Limb (tissue), 2 donors: ENCODE results near the gene PRKRA.
A peak's percentile ranks its signal among the peaks of the same experiment; 100 is the strongest.
"Not testable (repeated sequence)": the region's sequence is repeated elsewhere in the genome, so short reads cannot be mapped to it uniquely, and the experiment has no call there.

Source experiments
- DNase-seq, 2 donors: peaks; one replicate each; pipeline ENCODE4 v3.0.0-alpha.2; 2016; ENCODE audit errors: extremely low spot score in 2 of 2

Gene PRKRA

DNA sequence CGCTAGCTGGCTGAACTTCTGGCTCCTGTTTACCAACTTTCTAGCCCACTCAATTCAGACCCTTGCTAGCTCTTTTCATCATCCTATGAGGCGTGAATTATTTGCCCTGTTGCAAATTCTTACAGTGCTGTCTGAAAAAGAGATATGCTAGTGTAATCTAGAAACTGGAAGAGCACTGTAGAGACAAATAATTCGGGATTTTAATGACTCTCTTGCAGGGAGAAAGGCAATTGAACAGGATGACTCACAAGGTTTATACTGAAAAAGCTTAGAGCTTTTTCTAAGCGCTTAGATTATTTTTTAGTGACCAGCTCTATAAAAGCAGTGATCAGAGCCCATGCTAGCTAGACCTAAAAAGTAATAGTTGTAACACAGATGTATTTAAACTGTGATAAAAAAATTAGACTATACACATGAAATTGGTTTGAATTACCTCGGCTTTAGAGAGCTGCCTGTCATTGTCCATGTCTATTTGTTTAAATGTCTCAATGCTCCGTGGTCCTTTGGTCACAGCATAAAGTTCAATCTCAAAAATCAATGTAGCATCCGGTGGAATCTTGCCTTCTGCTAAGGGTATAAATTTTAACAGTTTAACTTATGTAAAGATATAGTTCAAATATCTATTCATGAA lies 18.4 kb upstream of the PRKRA start:
- no peak for DNase-seq

DNA sequence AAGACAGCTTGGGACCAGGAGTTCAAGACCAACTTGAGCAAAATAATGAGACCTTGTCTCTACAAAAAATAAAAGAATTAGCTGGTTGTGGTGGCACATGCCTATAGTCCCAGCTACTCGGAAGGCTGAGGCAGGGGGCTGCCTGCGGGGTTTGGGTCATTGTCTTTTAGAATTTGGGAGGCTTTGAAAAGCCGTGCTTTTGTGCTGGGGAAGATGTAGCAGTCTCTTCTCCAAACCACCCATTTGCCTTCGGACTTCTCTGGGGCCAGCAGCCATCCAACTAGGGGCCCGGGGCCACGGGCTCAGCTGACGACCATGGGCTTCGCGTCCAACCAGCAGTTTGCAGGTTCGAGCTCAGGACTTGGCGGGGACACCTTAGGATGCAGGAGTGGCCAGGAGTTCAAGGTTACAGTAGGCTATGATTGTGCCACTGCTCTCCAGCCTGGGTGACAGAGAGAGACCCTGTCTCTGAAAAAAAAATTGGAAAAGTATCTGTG lies 6.5 kb upstream of the PRKRA start:
- DNase-seq, result no peak

DNA sequence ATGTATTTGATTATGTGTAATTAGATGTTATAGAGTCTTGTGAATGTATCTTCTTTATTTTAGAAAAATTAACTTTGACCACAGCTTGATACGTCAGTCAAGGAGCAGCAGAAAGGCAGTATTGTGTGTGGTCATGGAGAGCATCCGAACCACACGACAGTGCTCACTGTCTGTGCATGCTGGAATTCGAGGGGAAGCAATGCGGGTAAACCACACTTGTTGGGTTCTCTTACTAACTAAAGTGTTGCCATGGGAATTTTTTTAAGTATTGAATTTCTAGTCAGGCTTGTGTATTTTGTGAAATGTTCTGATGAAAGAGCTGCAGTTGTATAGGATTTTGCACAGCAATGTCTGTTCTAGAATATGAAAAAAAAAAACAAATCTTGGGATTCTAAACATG lies 5.0 kb upstream of the PRKRA start:
- DNase-seq, result no peak

DNA sequence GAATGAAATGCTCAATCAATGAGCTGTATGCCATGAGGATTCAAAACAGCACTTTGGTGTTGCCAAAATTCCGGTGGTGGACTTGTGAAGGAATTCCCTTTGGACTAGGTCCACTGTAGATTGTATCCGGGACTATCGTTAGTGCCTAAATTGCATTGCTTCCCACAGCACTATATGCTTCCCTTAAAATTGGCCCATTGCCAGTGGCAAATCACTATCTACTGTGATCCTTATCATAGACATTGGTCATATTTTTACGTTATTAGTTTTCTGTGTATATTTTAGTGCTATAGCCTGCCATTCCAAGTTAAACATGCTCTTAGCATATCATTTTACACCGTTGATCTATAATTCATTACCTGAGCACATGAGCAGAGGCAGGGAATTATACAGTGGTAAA lies 1.9 kb upstream of the PRKRA start:
- DNase-seq, result no peak

DNA sequence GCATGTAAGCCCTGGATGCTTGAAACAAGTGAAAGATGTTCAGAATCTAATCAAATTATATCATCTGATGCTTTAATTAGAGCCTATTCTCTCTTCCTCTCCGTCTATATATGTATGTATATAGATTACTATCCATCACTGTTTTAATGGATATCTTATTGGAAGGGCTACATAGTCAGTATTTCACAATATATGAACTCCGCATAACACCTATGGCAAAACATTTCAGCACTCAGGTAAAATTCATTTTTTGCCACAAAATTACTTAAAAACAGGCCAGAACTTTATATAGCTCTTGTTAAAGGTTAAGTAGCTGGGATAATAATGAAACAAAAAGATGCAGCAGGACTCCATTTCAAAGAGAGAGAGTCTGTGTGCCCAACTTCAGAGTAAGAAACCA lies 1.4 kb upstream of the PRKRA start:
- DNase-seq, result no peak

- DNase-seq, result peak in 1 of 2 donors; percentile 77
Observed at GRCh38 chr2:178450524-178450773, 526 bp downstream of the PRKRA start.

GRCh38 chr2:178449700-178450523 lies 1.1 kb downstream of the PRKRA start:
- no peak for DNase-seq

DNA sequence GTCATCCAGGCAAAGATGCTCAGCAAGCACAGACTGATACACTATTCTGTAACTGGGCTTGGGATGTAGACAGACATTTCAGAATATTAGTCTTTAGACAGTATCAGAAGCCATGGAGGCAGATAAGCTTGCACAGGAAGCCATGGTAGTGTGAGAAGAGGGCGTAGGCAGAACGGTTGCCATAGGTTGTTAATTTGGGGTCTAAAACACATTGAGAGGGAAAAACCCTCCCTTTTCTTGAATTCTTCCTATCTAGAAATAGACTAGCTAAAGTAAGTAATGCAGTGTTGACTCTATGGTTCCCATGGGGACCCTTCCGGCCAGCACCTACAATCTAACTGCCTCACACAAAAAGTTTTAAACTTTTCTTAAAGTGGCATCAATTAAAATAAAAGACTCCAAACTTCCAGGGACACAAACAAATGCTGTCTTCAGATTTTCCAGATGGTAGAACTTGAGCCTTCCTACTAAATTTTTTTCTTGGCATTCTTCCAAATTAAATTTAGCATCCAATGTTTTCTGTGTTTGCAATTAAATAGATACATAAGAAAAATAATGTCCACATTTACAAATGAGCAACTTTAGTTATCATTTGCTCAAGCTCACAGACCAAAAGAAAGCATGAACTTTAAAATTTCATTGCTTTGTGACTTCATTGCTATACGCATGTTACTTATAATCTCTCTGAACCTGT lies 1.9 kb downstream of the PRKRA start:
- no peak for DNase-seq

DNA sequence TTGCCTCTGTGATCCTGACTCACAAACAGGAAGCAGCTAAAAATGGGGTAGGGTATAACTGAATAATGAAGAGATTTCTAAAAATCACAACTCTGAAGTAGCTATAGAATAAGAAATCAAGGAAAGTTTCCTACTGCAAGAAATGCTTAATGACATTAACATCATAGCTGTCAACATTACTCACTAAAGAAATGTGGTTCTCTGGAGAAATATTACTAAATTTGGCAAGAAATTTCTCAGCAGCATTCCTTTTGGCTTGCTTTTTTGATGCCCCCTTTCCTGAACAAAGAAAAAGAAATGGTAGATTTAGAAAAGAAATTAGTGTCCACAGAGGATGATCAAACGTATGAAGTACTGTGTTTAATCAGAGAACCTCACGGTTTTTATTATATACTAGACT lies 9.5 kb downstream of the PRKRA start:
- no peak for DNase-seq

- no peak for DNase-seq
Observed at GRCh38 chr2:178436662-178437061, 14.3 kb downstream of the PRKRA start.

DNA sequence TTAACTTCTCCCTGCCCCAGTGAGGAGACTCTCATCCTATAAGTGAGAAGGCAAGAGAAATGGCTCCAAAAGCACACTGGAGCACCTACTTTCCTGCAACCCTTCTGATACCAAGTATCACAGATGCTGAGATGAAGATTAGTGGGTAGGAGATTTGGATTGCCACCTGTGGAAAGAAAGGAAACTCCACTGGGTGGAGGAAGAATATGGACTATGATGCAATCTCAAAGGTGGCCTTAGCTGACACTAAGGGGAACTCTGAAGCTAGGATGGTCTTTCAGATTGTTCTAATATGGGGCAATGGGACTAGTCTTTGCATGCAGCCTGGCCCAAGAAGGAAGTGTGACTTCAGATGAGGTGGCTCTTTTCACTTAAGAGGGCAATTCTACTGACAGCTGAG lies 21.6 kb downstream of the PRKRA start:
- no peak for DNase-seq

DNA sequence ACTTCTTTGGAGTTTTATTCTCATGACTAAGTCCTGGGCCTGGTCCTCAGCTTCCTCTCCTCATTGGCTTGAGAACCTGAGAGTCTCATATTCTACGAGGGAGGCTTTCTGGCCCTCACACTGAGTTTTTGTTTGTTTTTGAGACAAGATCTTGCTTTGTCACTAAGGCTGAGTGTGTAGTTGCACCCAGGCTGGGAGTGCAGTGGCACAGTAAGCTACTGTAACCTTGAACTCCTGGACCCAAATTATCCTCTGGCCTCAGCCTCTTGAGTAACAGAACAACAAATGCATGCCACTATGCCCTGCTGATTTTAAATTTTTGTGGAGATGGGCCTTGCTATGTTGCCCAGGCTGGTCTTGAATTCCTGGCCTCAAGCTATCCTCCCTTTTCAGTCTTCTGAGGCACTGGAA lies 22.6 kb downstream of the PRKRA start:
- DNase-seq, result no peak

DNA sequence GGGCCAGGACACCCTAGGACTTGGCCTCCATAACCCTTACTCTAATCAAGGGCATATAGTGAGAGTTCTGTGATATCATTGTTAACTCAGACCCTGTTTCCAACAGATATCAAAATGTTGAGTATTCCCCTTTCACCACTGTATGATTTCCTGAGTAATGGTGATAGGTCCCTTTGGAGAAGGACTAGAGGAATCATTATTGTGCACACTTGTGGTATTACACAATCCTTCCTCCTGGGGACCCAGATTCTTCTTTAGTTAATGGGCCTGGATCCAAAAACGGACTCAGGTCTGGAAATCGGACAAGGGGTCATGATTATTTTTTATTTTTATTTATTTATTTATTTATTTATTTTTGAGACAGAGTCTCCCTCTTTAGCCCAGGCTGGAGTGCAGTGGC lies 23.5 kb downstream of the PRKRA start:
- no peak for DNase-seq

- no peak for DNase-seq
Observed at GRCh38 chr2:178426388-178426787, 24.6 kb downstream of the PRKRA start.

DNA sequence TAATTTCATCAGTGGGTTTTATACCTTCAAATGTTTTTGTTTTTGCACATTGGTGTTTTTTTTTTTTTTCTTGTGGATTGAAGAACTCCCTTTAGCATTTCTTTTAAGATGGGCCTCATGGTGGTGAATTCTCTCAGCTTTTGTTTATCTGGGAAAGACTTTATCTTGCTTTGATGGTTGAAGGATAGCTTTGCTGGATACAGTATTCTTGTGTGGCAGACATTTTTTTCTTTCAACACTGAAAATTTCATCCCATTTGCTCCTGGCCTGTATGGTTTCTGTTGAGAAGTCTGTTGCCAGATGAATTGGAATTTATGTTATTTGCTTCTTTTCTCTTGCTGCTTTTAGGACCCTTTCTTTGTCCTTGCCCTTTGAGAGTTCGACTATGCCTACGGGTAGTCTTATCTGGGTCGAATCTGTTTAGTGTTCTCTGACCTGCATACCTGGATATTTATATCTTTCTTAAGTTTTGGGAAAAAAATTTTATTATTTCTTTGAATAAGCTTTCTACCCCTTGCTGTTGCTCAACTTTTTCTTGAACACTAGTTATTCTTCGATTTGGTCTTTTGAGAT lies 25.6 kb downstream of the PRKRA start:
- no peak for DNase-seq

- DNase-seq, result not testable (repeated sequence)
Observed at GRCh38 chr2:178423746-178424145, 27.2 kb downstream of the PRKRA start.

DNA sequence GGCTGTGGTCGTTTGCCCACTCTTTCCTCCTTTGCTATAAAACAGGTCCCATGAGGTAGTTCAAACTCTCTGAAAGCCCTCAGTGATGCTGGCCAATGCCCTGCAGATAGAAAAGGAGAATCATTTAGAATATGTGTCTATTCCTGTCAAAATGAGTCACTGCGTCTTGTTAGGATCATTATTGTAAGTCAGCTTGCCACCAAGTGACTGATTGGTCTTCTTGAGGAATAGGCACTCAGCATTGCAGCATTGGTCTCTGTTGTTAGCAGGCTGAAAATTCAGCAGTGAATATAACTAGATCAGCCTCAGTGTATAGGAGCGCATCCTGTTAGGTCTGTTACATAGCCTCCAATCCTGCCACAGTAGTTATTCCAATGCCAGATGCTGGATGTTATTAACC lies 28.9 kb downstream of the PRKRA start:
- DNase-seq, result no peak

GRCh38 chr2:178420463-178420999 lies 30.4 kb downstream of the PRKRA start:
- DNase-seq, result no peak

DNA sequence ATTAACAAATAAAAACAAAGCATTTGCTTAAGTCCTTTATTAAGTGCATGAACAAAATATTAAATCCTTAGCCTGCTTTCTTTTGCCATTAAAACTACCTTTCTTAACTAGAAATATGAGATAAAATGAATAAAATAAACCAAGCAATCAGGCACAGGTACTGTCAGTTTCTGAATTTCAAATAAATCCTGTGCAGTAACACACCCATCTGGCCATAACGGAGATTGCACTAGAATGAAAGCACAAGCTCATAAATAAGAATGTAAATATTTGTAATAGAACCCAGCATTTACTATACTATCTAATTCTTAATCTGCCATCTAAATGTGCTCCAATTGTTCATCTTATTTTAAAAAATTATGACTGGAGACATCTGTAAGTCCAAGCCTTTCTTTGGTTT lies 31.9 kb downstream of the PRKRA start:
- no peak for DNase-seq

- no peak for DNase-seq
Observed at GRCh38 chr2:178418426-178418825, 32.5 kb downstream of the PRKRA start.

- no peak for DNase-seq
Observed at GRCh38 chr2:178417916-178418315, 33.1 kb downstream of the PRKRA start.

- no peak for DNase-seq
Observed at GRCh38 chr2:178415979-178416378, 35.0 kb downstream of the PRKRA start.
